Islet precursor cell (in vitro differentiated cells): ENCODE results near the gene REEP6.
"Not testable (repeated sequence)": the region's sequence is repeated elsewhere in the genome, so short reads cannot be mapped to it uniquely, and the experiment has no call there.

Experiments
- DNase-seq: peaks from one replicate; pipeline ENCODE4 v3.0.0-alpha.2; 2018

REEP6 gene

DNA sequence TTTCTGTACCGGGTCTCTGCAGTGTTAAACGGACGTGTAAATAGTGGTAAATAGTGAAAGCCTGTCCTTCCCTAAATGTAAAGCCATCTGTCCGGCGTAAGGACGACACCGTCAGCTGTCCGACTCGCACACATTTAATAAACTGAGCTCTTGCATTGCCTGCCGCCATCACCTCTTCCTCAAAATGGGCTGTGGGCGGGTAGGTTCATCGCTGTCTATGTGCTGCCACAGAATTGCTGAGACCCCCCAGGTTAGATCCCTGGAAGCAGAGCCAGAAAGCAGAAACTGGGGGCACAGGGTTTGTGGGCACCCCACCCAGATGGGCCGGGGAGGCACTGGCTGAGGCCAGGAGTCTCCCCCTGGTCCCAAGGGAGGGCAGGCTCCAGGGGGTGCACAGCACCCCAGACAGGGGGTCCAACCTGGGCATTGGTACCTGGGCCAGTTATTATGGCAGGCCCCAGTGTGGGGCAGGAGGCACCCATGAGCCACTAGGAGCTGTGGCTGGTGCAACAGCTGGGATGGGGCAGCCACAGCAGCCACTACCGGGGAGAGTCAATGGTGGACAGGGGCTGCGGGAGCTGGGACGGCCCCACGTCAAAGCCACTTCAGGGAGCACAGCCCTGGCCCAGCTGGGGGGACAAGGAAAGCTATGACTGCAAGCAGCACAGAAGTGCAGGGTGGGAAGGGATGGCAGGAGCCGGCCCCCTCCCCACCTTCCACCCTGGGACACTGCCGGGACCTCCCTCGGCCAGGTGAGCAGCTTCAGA lies 17.7 kb upstream of the REEP6 start:
- DNase-seq: no peak

DNA sequence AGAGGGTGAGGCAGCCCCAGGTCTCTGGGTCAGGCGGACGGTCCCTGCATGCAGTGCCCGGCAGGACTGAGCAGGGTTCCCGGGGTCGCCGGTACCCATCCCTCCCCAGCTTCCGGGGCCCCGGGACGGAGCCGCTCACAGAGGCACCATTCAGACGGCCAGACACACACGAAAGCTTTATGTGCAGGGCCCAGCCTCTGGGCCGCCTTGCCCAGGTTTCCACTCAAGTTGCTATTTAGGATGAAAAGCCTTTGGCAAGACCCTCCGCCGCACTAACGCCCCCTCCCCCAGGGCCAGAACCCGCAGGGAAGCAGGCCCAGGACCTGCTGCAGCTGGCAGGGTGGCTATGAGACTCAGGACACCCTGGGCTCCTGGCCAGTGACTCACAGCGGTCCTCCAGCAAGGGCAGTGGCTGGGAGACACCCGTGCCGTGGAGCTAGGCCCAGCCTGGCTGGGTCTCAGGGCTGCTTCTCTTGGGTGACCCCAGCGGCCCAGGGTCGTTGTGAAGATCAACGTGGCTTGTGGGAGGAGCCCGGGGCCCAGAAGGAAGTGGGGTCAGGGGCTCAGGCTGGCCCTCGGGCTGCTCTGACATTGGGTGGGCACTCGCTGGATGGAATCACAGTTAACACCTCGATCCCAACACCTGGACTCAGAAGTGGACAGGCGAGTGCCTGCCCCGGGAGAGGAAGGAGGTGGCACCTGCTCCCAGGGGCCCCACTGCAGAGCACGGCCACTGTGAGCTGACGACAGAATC lies 16.8 kb upstream of the REEP6 start:
- no peak for DNase-seq

DNA sequence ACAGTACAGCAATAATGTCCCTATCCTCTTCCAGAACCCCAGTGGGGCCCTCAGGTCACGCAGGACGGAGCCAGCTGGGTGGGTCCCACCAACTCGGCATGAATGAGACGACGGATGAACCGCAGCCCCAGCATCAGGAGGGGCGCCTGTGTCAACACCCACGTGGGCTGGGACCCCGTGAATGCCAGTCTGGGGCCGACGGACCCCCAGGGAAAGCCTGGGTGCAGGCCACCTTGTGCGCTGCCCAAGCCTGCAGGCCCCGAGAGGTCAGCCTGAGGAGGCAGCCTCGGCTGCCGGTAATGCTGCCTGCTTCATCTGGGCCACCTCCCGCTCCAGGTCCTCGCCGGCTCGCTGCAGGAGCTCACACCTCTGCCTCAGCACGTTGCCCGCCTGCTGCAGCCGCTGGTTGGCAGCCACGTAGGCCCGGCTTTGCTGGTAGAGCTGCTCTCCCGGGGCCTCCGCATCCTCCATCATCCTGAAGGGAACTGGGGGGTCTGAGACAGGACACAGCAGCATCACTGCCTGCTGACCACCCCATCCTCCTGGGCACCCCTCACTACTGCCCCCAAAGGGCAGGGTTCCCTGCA lies 16.1 kb upstream of the REEP6 start:
- DNase-seq: no peak

DNA sequence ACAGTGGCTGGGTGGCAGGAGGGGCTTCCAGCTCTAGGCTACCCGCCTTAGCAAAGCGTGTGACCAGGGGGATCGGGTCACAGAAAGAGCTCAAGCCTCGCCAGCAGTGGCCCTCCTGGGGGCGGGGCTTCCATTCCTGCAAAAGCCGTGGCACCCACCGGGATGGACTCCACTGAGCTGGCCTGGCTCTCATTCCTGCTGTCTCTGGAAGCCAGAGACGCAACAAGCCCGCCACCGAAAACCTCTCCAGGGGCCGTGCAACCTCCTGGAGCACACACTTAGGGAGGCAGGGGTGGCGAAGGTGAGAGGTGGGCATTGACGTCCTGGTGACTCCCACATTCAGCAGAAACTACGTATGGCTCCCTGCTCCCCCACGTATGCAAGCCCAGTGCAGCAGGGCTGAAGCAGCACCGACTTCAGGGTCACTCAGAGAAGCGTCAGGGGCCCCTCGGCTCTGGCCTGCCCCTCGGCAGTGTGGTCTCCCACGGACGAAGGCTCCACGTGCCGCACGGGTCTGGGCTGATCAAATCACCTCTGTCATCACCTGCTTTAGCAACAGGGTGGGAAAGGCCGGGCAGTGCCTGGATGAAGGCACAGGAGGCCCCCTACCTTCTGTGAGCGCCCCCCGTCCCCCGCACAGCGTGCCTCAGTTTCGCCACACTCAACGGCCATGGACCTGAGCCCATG lies 15.1 kb upstream of the REEP6 start:
- DNase-seq: no peak

DNA sequence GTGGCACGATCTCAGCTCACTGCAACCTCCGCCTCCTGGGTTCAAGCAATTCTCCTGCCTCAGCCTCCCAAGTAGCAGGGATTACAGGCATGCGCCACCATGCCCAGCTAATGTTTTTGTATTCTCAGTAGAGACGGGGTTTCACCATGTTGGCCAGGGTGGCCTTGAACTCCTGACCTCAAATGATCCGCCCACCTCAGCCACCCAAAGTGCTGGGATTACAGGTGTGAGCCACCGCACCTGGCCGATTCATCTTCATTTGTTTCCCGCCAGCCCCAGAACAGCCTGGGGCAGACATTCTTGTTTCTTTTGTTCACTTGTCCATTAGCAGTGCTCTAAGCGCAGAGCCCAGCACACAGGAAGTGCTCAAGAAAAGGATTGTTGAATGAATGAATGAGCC lies 13.9 kb upstream of the REEP6 start:
- DNase-seq: not testable (repeated sequence)

DNA sequence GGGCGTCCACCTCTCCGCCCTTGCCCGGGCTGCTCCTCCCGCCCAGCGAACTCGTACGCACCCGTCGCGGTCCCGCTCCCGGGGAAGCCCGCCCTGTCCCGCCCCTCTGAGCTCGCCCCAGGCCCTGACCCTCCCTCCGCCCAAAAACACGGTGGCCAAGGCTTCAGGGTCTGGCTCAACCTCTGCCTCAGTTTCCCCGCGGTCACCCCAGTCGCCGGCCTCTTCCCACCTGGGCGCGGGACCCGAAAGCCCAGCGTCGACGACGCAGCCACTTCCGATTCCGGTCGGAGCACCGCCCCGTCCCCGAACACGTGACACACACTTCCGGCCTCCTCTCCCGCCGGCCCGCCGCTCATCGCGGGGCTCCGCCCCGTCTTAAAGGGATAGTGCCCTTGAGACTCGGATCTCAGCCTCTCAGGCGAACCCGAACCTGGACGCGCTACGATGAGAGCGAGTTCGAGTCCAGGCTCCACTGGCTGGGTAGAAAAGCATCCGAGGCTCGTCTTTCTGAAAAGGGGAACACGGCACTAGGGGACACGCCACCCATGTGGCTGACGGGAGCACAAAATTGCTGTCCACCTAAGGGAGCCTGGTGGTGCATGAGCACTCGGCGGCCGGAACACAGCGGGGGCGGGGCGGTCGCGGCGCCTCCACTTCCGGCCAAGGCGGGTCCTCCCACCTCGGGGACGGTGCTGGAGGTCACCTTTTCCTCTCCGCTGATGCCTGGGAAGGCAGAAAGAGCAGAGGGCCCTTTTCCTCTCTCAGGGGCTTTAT lies 11.9 kb upstream of the REEP6 start, which contains the start of gene C19orf25:
TSS of gene C19orf25 (minus strand) at position 282 of the 774 bp plus-strand sequence. CDS start 312 bp downstream, outside the sequence.
- DNase-seq: peak; percentile 97

DNA sequence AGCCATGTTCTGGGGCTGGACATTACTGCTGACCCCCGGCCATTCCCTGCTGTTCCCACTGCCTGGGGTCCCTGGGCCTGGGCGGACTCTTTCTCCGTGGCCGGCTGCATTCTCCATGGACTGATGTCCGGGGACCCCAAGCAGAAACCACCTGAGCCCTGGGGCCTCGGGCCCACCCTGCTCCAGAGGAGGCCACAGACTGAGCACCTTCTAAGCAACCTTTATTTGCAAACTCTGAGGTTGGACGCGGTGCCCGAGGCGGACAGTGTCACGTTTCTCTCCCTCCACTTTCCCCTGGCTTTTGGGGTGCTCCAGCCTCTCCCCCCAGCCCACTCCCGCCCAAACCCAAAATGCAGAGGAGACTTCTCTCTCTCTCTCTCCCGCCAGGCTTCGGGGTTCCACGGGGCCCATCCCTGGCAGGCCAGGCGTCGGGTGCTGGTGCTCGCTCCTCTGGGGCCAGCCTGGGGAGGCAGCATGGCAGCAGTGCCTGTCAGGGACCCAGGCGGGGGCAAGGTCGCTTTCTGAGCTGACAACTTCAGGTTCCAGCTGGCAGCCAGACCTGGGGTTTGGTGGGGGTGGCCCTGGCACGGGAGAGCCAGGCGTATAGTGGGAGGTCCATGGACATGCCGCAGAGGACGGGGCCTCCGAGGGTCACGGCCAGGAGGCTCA lies 9.6 kb upstream of the REEP6 start:
- DNase-seq: no peak

DNA sequence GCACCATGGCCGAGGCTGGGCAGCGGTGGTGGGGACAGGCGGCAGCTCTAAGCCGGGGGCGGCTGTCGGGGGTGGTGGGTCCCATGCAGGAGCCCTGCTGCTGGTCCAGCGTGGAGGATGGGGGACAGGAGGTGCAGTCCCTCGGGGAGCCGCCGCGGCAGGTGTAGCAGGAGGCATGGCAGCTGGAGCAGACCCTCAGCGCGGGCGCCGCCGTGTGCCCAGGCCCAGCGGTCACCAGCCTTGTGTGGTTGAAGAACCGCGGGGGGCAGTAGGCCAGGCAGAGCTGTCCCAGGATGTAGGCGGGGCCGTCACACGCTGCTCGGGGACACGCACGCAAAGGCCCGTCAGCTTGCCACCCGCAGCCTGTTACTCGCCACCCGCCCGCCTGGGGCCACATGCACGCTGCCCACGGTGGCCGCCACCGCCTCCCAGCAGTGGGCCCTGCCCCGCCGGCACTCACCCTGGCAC lies 9.1 kb upstream of the REEP6 start:
- no peak for DNase-seq

DNA sequence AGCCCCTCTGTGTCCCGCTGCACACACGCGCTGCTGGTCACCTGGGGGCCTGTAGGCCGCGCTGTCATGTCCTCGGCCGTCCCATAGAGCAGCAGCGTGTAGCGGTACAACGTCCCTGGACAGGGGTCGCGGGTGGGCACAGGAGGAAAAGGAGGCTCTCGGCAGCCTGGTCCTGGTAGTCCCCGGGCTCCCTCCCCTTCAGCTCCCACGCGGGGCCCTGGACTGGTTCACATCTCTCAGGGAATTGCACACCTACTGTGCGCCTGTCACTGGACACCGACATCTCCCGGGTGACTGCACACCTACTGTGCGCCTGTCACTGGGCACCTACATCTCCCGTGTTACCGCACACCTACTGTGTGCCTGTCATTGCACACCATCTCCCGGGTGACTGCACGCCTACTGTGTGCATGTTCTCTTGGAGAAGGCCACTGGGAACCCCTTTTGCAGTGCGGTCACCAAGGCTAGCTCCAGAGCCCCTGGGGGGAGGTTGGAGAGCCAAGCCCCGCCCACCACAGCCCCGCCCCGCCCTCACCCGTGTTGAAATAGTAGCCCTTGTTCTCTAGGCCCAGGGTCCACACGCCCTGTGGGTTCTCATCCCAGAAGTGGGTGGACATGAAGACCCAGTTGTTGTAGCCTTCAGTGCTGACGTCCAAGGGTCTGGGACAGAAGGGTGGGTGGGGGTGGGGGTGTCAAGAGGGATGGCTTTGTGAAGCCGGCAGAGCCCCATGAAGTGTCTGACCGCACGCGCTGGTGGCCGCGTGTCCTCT lies 8.4 kb upstream of the REEP6 start:
- no peak for DNase-seq

DNA sequence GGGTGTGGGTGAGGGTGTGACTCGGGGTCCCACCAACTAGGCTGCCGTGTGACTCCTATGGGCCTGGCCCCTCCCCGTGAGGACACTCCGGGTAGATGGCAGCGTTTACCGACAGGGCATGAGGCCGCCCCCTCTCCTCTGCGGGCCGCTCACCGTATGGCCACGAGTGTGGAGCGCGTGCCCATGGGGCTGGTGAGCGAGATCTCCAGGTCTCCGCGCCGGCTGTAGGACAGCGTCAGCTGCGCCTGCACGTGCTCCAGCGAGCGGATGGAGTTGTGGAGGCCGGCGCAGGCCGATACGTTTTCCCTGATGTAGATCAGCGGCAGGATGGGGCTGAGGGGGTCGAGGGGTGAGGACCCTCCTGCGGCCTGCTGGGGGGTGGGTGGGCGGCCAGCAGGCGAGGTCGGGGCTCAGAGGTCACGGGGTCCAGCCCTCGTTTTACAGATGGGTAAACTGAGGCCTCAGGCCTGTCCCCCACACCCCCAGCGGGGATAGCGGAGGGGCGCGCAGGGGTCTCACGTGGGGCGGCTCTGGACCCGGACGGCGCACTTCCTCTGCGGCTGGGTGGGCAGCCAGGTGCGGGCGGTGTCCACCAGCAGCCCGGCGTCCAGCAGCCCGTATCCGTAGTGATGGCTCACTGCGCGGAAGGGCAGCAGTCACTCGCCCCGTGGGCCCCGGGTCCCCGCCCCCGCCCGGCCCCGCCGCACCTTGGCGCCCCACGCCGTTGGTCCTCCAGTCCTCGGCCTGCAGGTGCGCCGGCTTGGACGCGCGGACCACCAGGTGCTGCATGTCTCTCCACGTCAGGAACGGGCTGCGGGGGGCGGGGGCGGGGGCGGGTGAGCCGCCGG lies 7.6 kb upstream of the REEP6 start:
- no peak for DNase-seq

DNA sequence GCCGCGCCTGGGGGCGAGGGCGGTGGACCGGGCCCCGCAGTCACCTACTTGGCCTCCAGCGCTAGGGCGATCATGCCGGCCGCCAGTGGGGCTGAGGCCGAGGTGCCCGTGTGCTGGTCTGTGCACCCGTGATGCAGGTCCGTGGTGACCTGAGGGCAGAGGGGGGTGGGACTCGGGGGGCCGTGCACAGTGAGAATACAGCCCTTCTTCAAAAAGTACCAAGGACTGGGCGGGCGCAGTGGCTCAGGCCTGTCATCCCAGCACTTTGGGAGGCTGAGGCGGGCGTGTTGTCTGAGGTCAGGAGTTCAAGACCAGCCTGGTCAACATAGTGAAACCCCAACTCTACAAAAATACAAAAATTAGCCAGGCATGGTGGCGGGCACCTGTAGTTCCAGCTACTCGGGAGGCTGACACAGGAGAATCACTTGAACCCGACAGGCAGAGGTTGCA lies 7.0 kb upstream of the REEP6 start:
- no peak for DNase-seq

DNA sequence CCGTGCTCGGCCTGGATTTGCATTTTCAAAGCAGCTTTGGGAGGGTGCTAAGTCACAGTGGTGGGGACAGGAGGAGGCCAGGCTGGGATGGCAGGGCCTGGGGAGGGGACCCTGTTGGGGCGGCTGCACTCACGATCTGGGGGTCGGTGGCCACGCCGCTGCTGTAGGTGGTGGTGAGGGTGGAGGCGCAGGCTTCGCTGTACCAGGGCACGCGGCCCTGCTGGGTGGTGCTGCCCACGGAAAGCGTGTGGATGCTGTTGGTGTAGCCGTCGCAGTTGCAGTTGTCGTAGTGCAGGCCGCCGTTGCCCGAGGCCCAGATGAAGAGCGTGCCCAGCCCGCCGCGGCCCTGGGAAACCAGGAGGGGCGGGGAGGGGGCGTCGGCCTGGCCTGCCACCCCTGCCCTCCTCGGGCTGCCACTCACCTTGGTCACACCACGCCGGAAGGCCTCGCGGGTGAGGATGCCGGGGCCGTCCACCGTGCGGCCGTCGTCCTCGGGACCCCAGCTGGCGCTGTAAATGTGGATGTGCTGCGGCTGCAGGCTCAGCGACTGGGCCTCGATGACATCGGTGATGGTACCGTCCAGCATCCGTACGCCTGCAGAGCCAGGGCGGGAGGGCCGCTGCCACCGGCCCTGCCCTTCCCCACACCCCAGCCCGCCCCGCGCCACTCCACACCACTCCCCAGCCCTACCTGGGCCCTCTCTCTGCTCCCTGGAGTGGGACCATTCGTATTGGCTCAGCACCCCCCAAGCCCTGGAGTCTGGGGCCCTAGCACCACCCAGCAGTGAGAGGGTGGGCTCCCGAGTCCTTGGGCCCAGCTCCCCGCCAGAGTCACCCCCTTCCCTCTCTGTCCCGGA lies 4.0 kb upstream of the REEP6 start:
- no peak for DNase-seq

DNA sequence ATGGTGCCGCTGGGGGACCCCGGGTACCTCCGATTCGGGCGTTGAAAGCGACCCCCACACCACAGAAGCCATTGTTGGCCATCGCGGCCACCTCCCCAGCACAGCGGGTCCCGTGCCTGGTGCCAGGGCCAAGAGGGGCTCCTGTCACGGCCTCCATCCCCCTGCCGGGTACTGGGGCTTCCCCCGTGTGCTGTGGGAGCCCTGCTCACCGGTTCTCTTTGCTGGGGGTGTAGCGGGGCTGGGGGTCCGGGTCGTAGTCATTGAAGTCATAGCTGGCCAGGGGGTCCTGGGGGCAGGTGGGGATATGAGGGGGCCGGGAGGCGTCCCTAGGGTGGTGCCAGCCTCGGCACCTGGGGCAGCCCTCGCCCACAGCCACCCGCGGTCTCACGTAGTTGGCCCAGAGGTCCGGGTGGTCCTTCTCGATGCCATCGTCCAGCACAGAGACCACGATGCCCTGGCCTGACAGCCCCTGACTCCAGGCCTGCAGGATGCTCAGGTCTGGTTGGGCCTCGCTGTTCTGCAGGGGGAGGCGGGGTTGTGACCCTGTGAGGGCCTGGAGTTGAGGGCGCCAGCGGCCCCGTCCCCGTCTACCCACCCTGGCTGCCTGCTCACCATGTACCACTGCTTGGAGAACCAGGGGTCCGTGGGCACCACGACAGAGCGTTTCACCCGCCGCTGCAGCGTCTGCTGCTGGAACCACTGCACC lies 3.3 kb upstream of the REEP6 start:
- no peak for DNase-seq

DNA sequence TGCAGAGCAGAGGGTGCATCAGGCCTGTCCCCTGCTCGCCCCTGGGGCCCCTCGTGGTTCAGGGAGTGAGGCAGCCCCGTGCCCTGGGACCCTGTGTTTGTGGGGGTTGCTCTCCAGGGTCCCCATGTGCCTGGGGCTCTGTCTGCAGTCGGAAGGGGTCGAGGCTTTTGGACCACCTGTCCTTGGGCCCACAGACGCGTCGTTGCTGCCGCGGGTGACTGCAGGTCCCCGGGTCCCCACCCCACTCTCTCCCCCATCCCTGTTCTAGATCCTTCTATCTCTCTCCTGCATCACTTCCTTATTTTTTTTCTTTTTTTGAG lies 2.7 kb upstream of the REEP6 start:
- DNase-seq: no peak

DNA sequence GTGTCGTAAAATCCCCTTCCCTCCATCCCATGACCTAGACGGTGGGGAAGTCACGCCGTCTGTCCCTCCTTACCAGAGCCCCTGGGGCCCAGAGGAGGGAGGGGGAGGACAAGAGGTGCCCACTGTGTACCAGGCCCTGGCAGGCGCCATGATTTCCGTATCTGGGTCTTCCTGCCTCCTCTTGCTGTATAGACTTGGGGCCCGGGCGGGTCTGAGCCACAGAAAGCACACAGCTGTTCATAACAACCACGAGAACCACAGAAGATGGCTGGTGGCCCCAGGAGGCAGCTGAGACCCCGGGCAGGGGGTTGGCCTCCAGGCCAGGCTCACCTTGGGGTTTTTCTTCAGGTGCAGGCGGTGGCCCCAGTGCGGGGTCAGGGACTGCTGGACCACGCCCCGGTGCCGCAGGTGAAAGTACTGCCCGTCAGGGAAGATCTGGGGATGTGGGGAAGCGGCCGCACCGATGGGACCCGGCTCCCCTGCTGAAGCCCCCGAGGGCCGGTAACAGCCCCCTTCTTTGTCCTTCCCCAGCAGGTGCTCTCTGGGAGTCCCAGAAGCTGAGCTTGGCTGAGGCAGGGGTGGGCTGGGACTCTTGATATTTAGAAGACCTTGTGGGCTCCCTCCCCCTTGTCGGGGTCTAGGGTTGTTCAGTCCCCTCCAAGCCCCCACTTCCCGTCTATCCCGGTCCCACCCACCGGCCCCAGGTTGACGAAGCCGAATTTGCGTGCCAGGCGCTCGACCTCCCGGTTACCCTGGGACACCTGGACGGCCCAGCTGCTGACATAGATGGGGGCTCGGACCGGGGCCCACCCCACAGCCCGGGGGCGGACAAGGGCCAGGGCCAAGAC lies 1.3 kb upstream of the REEP6 start:
- no peak for DNase-seq

DNA sequence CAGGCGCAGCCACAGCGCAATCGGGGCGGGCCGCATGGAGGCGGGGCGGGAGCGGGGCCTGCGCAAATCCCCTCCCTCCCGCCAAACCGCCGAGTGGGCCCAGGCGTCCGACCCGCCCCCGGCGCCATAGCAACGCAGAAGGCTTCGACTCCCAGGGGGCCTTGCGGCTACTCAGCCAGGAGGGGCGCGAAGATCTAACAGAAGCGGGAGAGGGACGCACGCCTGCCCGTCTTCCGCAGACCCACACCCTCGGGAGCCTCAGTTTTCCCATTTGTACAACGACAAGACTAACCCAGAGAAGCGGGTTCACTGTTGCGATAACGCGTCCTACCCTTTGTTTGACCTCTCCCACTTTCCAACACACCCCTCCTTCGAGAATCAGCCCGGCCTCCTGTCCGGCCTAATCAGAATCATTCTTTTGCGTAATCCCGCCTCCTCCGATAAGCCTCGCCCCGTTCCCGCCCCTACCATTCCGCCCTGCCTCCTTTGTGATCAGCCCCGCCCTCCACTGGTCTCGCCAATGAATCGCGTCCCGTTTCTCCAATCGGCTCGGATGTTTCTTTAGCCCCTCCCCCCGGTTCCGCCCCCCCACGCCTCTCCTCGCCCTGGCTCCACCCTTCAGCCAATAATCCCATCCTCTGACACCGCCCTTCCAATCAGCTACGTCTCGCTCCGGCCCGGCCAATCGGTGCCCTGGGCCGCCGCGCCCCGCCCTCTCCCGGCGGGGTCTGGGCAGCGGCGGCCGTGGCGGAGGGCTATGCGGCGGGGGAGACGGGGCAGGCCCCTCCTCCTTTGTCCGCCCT lies 469 bp upstream of the REEP6 start, which contains the start of gene PCSK4:
TSS of gene PCSK4 (minus strand) at position 40 of the 803 bp plus-strand sequence. CDS start at position 36, 4 bp downstream.
- DNase-seq: peak; percentile 100

DNA sequence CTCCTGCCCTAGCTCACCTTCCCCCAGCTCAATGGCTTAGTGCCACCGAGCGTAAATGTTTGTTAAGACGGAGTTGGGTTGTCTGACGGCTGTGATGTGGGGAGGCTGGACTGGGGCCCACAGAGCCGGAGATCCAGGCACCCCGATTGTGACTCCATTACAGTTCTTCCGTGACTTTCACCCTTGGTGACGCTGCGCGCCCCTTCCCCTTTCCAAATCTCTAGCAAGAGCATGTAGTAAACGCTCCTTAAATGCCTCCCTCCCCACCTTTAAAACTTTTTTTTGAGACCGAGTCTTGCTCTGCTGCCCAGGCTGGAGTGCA lies 829 bp downstream of the REEP6 start:
- no peak for DNase-seq
